T-cell (primary cell): ENCODE results near the gene NXF3. TPM values are rescaled to one million over a fixed set of nuclear protein-coding genes. Genes with fewer than 3 reads are reported as not detected.
"Not testable (repeated sequence)": the region's sequence is repeated elsewhere in the genome, so short reads cannot be mapped to it uniquely, and the experiment has no call there.

ENCODE experiments used
- ATAC-seq, 4 experiments: fragments of 200-7000 bp in 3 of 4; fragments of 150-1000 bp in 1 of 4; cut with Tn5 transposase; replicated peaks in 1 of 4; 1 replicate in 3 of 4; 2 replicates in 1 of 4; pipeline ENCODE4 v1.10.0; 2021; ENCODE audit warnings: moderate library complexity in 3 of 4, mild to moderate bottlenecking in 2 of 4, moderate number of reproducible peaks in 1 of 4
- CTCF ChIA-PET, 2 donors: fragments of 300-600 bp; sonication (Branson Sonifier 250); formaldehyde crosslinking; loops; one replicate each; lab custom pipeline; 2022; ENCODE audit warnings: antibody characterized with exemption in 2 of 2; lab: Charles Lee
- POLR2A ChIA-PET, 2 donors: fragments of 300-600 bp; sonication (Branson Sonifier 250); formaldehyde crosslinking; loops; one replicate each; lab custom pipeline; 2022; ENCODE audit warnings: antibody characterized with exemption in 2 of 2; lab: Charles Lee
- DNase-seq, 35 experiments: peaks; one replicate each; pipeline versions ENCODE4 v3.0.0 to v3.0.0-alpha.2; 2013 to 2023
- H3K27ac ChIP-seq: one replicate; pipeline ENCODE4 v1.5.1; 2013; ENCODE audit warnings: low read length
- H3K27me3 ChIP-seq, 2 experiments: replicated peaks in 1 of 2; 1 replicate in 1 of 2; 2 replicates in 1 of 2; pipeline versions ENCODE4 v1.6.1 to v1.7.0; 2013; ENCODE audit warnings: low read length in 1 of 2, mixed read lengths in 1 of 2; ENCODE audit not compliant: control insufficient read depth in 2 of 2, insufficient read depth in 2 of 2; ENCODE audit errors: extremely low read depth in 1 of 2
- H3K36me3 ChIP-seq, 2 donors: 1 replicate in 1 of 2; 2 replicates in 1 of 2; pipeline versions ENCODE4 v1.6.1 to v1.7.0; 2013; ENCODE audit warnings: low read length in 1 of 2; ENCODE audit not compliant: control insufficient read depth in 2 of 2, insufficient read depth in 1 of 2; ENCODE audit errors: extremely low read depth in 1 of 2
- H3K4me1 ChIP-seq, 2 experiments: 1 replicate in 1 of 2; 2 replicates in 1 of 2; pipeline versions ENCODE4 v1.6.1 to v1.7.0; 2013; ENCODE audit warnings: low read length in 2 of 2, mixed read lengths in 1 of 2; ENCODE audit not compliant: insufficient read depth in 2 of 2, control insufficient read depth in 1 of 2; ENCODE audit errors: extremely low read depth in 1 of 2
- H3K4me3 ChIP-seq, 2 donors: 1 replicate in 1 of 2; 2 replicates in 1 of 2; pipeline versions ENCODE4 v1.5.1 to v1.7.0; 2013; ENCODE audit warnings: mild to moderate bottlenecking in 2 of 2, low read length in 1 of 2, moderate library complexity in 1 of 2; ENCODE audit not compliant: control insufficient read depth in 1 of 2; ENCODE audit errors: extremely low read depth in 1 of 2
- H3K9me3 ChIP-seq: 2 replicates; pipeline ENCODE4 v1.7.0; 2013
- H3K27ac Mint-ChIP-seq, 2 donors: one replicate each; pipeline ENCODE4 v1.8.0; 2020 to 2021; ENCODE audit warnings: mild to moderate bottlenecking in 2 of 2, mixed read lengths in 2 of 2
- H3K27me3 Mint-ChIP-seq, 2 donors: one replicate each; pipeline ENCODE4 v1.8.0; 2021 to 2022; ENCODE audit warnings: mixed read lengths in 2 of 2
- H3K36me3 Mint-ChIP-seq: one replicate; pipeline ENCODE4 v1.8.0; 2021; ENCODE audit warnings: mixed read lengths
- H3K4me1 Mint-ChIP-seq, 3 donors: one replicate each; pipeline ENCODE4 v1.8.0; 2020 to 2022; ENCODE audit warnings: mixed read lengths in 3 of 3, mild to moderate bottlenecking in 1 of 3
- H3K4me3 Mint-ChIP-seq, 3 donors: one replicate each; pipeline ENCODE4 v1.8.0; 2020 to 2022; ENCODE audit warnings: mild to moderate bottlenecking in 3 of 3, mixed read lengths in 3 of 3, moderate library complexity in 3 of 3
- H3K9me3 Mint-ChIP-seq, 3 donors: one replicate each; pipeline ENCODE4 v1.8.0; 2020 to 2022; ENCODE audit warnings: mixed read lengths in 3 of 3
- WGBS: methylation state at CpG from one replicate; pipeline ENCODE4 v1.1.5; 2013; ENCODE audit warnings: missing lambda C conversion rate; ENCODE audit not compliant: insufficient coverage; 5-methylcytosine and 5-hydroxymethylcytosine counted together
- total RNA-seq, 35 experiments: library from RNA in 6 of 35; stranded (reverse) in 6 of 35; fragments of 120-200 nt in 1 of 35; gene quantifications; one replicate each; pipeline versions ENCODE4 v1.2.1 to v1.2.4 and lab custom pipeline; 2013 to 2026

NXF3 gene
- total RNA-seq, 5 donors from 2014 or later (not counting 1 experiment from before 2014, with no cell fraction given), result not detected

GRCh38 chrX:103107836-103108235, 14.9 kb upstream of the NXF3 start:
- Mint-ChIP-seq H3K4me3 (no peak overlapping the region), H3K36me3 (no peaks in the 10 kb centered on the region), H3K4me1 (no peaks in the 10 kb centered on the region), H3K27ac (no peak overlapping the region), H3K27me3 (peaks cover 0 to 3% of the 10 kb centered on the region in 2 donors), H3K9me3 (peaks cover 10 to 12% (median 10%) of the 10 kb centered on the region in 3 donors)
- Histone ChIP-seq H3K4me1 (no peaks in the 10 kb centered on the region), H3K27ac (no peak overlapping the region), H3K27me3 (no peaks in the 10 kb centered on the region), H3K4me3 (no peak overlapping the region), H3K36me3 (no peaks in the 10 kb centered on the region), H3K9me3 (no peaks in the 10 kb centered on the region)
- POLR2A ChIA-PET, result no interaction called here
- no peak for ATAC-seq
- no CpG with 5 or more reads among the region's 4 CpGs for WGBS
- no peak for DNase-seq
- CTCF ChIA-PET, result no interaction called here

- POLR2A ChIA-PET, result not testable (repeated sequence)
- no CpG with 5 or more reads among the region's 21 CpGs for WGBS
Measured at GRCh38 chrX:103107227-103107737, 14.3 kb upstream of the NXF3 start.

GRCh38 chrX:103104370-103104769, 11.4 kb upstream of the NXF3 start:
- H3K4me1 ChIP-seq, ATAC-seq, DNase-seq, H3K36me3 ChIP-seq, H3K27me3 Mint-ChIP-seq, H3K9me3 ChIP-seq, H3K27ac ChIP-seq, H3K4me3 Mint-ChIP-seq, H3K27ac Mint-ChIP-seq, H3K4me1 Mint-ChIP-seq, H3K27me3 ChIP-seq, H3K36me3 Mint-ChIP-seq, CTCF ChIA-PET, H3K4me3 ChIP-seq, POLR2A ChIA-PET: not testable (repeated sequence)
- 80% methylated on average over 2 of the region's 26 CpGs for WGBS
- H3K9me3 Mint-ChIP-seq, result peaks cover 7 to 10% (median 9%) of the 10 kb centered on the region in 3 donors

More at GRCh38 chrX:103107227-103107737, 14.3 kb upstream of the NXF3 start:
- H3K27ac Mint-ChIP-seq, H3K9me3 ChIP-seq, H3K27ac ChIP-seq, H3K36me3 ChIP-seq, DNase-seq, H3K27me3 ChIP-seq, H3K4me3 ChIP-seq, H3K4me1 ChIP-seq, ATAC-seq, CTCF ChIA-PET, H3K4me3 Mint-ChIP-seq, H3K36me3 Mint-ChIP-seq, H3K4me1 Mint-ChIP-seq, H3K27me3 Mint-ChIP-seq: not testable (repeated sequence)
- peaks cover 10 to 12% (median 10%) of the 10 kb centered on the region in 3 donors for H3K9me3 Mint-ChIP-seq

GRCh38 chrX:103103866-103104265, 10.9 kb upstream of the NXF3 start:
- H3K27ac Mint-ChIP-seq, H3K36me3 ChIP-seq, POLR2A ChIA-PET, H3K9me3 ChIP-seq, H3K36me3 Mint-ChIP-seq, H3K27me3 Mint-ChIP-seq, H3K4me3 ChIP-seq, ATAC-seq, H3K27me3 ChIP-seq, CTCF ChIA-PET, H3K4me1 ChIP-seq, H3K9me3 Mint-ChIP-seq, H3K4me1 Mint-ChIP-seq, DNase-seq, H3K27ac ChIP-seq, H3K4me3 Mint-ChIP-seq: not testable (repeated sequence)
- no CpG with 5 or more reads among the region's 2 CpGs for WGBS

GRCh38 chrX:103101299-103102042, 8.5 kb upstream of the NXF3 start:
- peaks cover 3 to 16% of the 10 kb centered on the region in 2 donors for H3K27me3 Mint-ChIP-seq
- Histone ChIP-seq H3K36me3 (no peaks in the 10 kb centered on the region), H3K9me3 (no peaks in the 10 kb centered on the region), H3K4me1 (no peaks in the 10 kb centered on the region), H3K27ac (no peak overlapping the region), H3K4me3 (no peak overlapping the region), H3K27me3 (no peaks in the 10 kb centered on the region)
- no peaks in the 10 kb centered on the region for H3K4me1 Mint-ChIP-seq
- no peak overlapping the region for H3K4me3 Mint-ChIP-seq
- ChIA-PET POLR2A (no interaction called here), CTCF (no interaction called here)
- DNase-seq, result no peak
- no peak overlapping the region for H3K27ac Mint-ChIP-seq
- no peaks in the 10 kb centered on the region for H3K9me3 Mint-ChIP-seq
- WGBS, result no CpG with 5 or more reads among the region's 3 CpGs
- ATAC-seq, result no peak
- no peaks in the 10 kb centered on the region for H3K36me3 Mint-ChIP-seq

DNA sequence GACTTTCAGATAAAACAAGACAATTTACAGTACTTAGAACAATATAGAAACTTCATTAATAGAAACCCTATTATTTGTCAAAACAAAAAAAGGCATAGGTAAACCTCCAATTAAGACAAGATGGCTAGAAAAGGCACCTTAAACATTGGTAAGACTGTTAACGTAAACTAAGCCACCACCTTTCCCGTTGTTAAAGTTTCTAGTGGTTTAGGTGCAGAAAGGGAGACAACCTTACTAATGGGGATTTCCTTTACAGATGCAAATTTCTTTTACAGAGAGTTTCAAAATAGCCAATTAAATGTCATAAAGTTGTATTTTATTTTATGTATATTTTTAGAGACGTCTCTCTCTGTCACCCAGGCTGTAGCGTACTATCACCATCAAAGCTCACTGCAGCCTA, 7.5 kb upstream of the NXF3 start:
- H3K4me3 Mint-ChIP-seq, result no peak overlapping the region
- no peak overlapping the region for H3K27ac ChIP-seq
- no peaks in the 10 kb centered on the region for H3K36me3 Mint-ChIP-seq
- no peak overlapping the region for H3K4me3 ChIP-seq
- H3K9me3 ChIP-seq, result no peaks in the 10 kb centered on the region
- no peak for DNase-seq
- no peaks in the 10 kb centered on the region for H3K4me1 ChIP-seq
- CTCF ChIA-PET, result no interaction called here
- H3K36me3 ChIP-seq, result no peaks in the 10 kb centered on the region
- POLR2A ChIA-PET, result no interaction called here
- peaks cover 0 to 16% of the 10 kb centered on the region in 2 donors for H3K27me3 Mint-ChIP-seq
- no peaks in the 10 kb centered on the region for H3K9me3 Mint-ChIP-seq
- H3K27ac Mint-ChIP-seq, result no peak overlapping the region
- no peaks in the 10 kb centered on the region for H3K27me3 ChIP-seq
- H3K4me1 Mint-ChIP-seq, result no peaks in the 10 kb centered on the region
- no CpG with 5 or more reads among the region's 4 CpGs for WGBS
- ATAC-seq, result no peak
